OCI-LY3 (cell line): ENCODE data around the gene MGP.

Experiments
- H2AFZ ChIP-seq: fragments of 200-600, 300-600 bp; shearing (Covaris generic); 2 replicates; pipeline ENCODE4 v1.6.0; 2014; ENCODE audit warnings: antibody characterized with exemption, low read depth, low read length
- H3K27ac ChIP-seq: fragments of 200-600, 300-600 bp; sonication (generic); 2 replicates; pipeline ENCODE4 v1.5.1; 2014; ENCODE audit warnings: mild to moderate bottlenecking, low read length, moderate library complexity, mixed read lengths
- H3K27me3 ChIP-seq: fragments of 200-600, 300-600 bp; sonication (generic); 2 replicates; pipeline ENCODE4 v1.6.1; 2014; ENCODE audit warnings: low read depth, low read length, mixed read lengths
- H3K36me3 ChIP-seq: fragments of 200-600, 300-600 bp; sonication (generic); replicated peaks from 2 replicates; pipeline ENCODE3; 2014; ENCODE audit warnings: low read depth, low read length, mixed read lengths
- H3K4me1 ChIP-seq: fragments of 300-600, 200-600 bp; sonication (generic); 2 replicates; pipeline ENCODE4 v1.6.1; 2014; ENCODE audit warnings: low read length, mixed read lengths
- H3K4me2 ChIP-seq: fragments of 200-600, 300-600 bp; sonication (generic); 2 replicates; pipeline ENCODE4 v1.6.1; 2014; ENCODE audit warnings: low read length, mixed read lengths
- H3K4me3 ChIP-seq: fragments of 300-600, 200-600 bp; sonication (generic); 2 replicates; pipeline ENCODE4 v1.5.1; 2014; ENCODE audit warnings: antibody characterized with exemption, mild to moderate bottlenecking, low read length, moderate library complexity
- H3K79me2 ChIP-seq: fragments of 300-600, 200-600 bp; shearing (Covaris generic); 2 replicates; pipeline ENCODE4 v1.6.1; 2014; ENCODE audit warnings: mild to moderate bottlenecking, low read length, mixed read lengths
- H3K9ac ChIP-seq: fragments of 300-600, 200-600 bp; shearing (Covaris generic); 2 replicates; pipeline ENCODE4 v1.6.0; 2014; ENCODE audit warnings: mild to moderate bottlenecking, low read length, moderate library complexity
- H3K9me3 ChIP-seq: fragments of 200-600, 300-600 bp; shearing (Covaris generic); 2 replicates; pipeline ENCODE4 v1.6.1; 2014; ENCODE audit warnings: low read length, mixed read lengths; ENCODE audit not compliant: insufficient read depth
- H4K20me1 ChIP-seq: fragments of 200-600, 300-600 bp; sonication (generic); 2 replicates; pipeline ENCODE4 v1.6.1; 2016; ENCODE audit warnings: low read length, mixed read lengths; ENCODE audit not compliant: insufficient read depth
- EZH2phosphoT487 ChIP-seq: fragments of 200-600 bp; shearing (Covaris generic); IDR thresholded peaks from 2 replicates; pipeline ENCODE4 v1.6.1; 2018; ENCODE audit warnings: antibody characterized with exemption, mixed run types, low read depth
- TF ChIP-seq, protein P1 (sequence below): fragments of 200-600, 300-600 bp; sonication (generic); IDR thresholded peaks from 2 replicates; pipeline ENCODE4 v1.5.1; 2014; ENCODE audit warnings: antibody characterized with exemption, low read length, low read depth

The MGP gene

DNA sequence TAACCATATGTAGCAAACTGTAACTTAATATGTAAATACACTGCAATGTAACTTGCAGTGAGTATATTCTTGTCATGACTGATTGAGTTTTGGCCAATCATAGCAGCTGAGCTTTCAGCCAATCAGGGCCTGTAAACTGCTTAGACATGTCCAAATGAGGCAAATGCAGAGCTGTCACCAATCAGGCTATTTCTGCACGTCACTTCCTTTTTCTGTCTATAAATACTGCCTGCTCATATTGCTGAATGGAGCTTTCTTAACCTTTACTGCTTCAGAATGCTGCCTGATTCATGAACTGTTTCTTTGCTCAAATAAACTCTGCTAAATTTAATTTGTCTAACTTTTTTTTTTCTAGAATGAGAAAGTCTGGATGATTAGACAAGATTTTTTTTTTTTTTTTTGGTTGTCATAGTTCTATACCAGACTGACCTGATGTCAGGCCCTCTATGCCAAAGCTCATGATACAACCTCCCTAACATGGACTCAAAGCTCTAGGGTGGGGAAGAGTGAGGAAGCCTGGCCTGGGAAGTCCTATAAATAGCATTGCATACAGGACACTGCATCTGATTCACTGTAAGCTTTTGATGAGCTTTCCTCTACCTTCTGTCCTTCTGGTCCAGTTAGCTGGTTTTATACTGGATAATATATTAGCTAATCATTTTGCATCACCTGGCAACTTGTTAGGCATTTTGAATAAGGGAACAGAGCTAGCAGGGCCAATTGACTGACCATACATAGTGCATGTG lies 12.0 kb downstream of the MGP start:
- no peak overlapping the region for H2AFZ ChIP-seq

GRCh38 chr12:14871886-14872285 lies 13.8 kb downstream of the MGP start:
- Histone ChIP-seq H3K27ac (no peak overlapping the region), H3K4me2 (no peak overlapping the region), H3K4me1 (no peaks in the 10 kb centered on the region), H3K79me2 (no peaks in the 10 kb centered on the region), H3K9ac (no peak overlapping the region), H4K20me1 (no peaks in the 10 kb centered on the region), H3K27me3 (no peaks in the 10 kb centered on the region), H3K4me3 (no peak overlapping the region), H2AFZ (no peak overlapping the region), H3K9me3 (no peaks in the 10 kb centered on the region), H3K36me3 (no peaks in the 10 kb centered on the region)
- TF ChIP-seq, protein P1, sequence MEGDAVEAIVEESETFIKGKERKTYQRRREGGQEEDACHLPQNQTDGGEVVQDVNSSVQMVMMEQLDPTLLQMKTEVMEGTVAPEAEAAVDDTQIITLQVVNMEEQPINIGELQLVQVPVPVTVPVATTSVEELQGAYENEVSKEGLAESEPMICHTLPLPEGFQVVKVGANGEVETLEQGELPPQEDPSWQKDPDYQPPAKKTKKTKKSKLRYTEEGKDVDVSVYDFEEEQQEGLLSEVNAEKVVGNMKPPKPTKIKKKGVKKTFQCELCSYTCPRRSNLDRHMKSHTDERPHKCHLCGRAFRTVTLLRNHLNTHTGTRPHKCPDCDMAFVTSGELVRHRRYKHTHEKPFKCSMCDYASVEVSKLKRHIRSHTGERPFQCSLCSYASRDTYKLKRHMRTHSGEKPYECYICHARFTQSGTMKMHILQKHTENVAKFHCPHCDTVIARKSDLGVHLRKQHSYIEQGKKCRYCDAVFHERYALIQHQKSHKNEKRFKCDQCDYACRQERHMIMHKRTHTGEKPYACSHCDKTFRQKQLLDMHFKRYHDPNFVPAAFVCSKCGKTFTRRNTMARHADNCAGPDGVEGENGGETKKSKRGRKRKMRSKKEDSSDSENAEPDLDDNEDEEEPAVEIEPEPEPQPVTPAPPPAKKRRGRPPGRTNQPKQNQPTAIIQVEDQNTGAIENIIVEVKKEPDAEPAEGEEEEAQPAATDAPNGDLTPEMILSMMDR = no peak
- no peak for TF ChIP-seq EZH2phosphoT487

More for the DNA sequence above, 12.0 kb downstream of the MGP start:
- Histone ChIP-seq H3K4me1 (no peaks in the 10 kb centered on the region), H3K9ac (no peak overlapping the region), H3K9me3 (no peaks in the 10 kb centered on the region), H3K27ac (no peak overlapping the region), H3K4me2 (no peak overlapping the region), H4K20me1 (no peaks in the 10 kb centered on the region), H3K36me3 (no peaks in the 10 kb centered on the region), H3K27me3 (no peaks in the 10 kb centered on the region), H3K79me2 (no peaks in the 10 kb centered on the region), H3K4me3 (no peak overlapping the region)
- TF ChIP-seq, protein P1 = no peak
- no peak for TF ChIP-seq EZH2phosphoT487

GRCh38 chr12:14871247-14871646 lies 14.4 kb downstream of the MGP start:
- Histone ChIP-seq H4K20me1 (no peaks in the 10 kb centered on the region), H3K4me3 (no peak overlapping the region)
- no peak for TF ChIP-seq EZH2phosphoT487
- TF ChIP-seq, protein P1 = no peak

DNA sequence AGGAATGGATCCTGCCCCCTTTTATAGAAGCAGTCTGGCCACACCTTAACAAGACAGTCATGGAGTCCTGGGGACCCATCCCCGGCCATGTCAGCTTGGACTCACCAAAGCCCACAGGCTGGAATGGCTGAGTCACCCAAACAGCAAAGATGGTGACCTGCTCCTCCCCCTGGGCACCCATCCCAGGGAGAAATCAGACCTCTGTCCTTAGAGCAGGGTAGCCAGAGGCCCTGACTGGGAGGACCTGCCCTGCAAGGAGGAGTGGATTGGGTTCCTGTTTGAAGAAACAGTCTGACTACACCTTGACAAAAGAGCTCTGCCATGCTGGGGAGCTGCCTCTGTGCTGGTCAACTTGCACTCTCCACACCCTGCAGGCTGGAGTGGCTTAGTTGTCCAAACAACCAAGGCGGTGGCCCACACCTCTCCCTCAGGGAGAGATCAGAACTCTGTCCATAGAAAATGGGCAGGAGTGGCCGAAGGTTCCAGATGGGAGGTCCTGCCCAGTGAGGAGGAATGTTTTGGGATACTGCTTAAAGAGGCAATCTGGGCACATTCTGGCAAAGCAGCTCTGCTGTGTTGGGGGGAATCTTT lies 16.6 kb downstream of the MGP start:
- TF ChIP-seq, protein P1 = no peak
- TF ChIP-seq EZH2phosphoT487 = no peak
- H3K4me3 ChIP-seq = no peak overlapping the region
- H3K79me2 ChIP-seq = no peaks in the 10 kb centered on the region
- H3K9ac ChIP-seq = no peak overlapping the region
- no peaks in the 10 kb centered on the region for H4K20me1 ChIP-seq
- no peaks in the 10 kb centered on the region for H3K36me3 ChIP-seq
- no peak overlapping the region for H3K27ac ChIP-seq
- no peak overlapping the region for H3K4me2 ChIP-seq
- no peaks in the 10 kb centered on the region for H3K27me3 ChIP-seq
- H3K4me1 ChIP-seq = no peaks in the 10 kb centered on the region
- no peak overlapping the region for H2AFZ ChIP-seq
- no peaks in the 10 kb centered on the region for H3K9me3 ChIP-seq

More at GRCh38 chr12:14871247-14871646, 14.4 kb downstream of the MGP start:
- Histone ChIP-seq H3K27ac (no peak overlapping the region), H3K9me3 (no peaks in the 10 kb centered on the region), H3K36me3 (no peaks in the 10 kb centered on the region), H3K27me3 (no peaks in the 10 kb centered on the region), H3K4me2 (no peak overlapping the region), H3K4me1 (no peaks in the 10 kb centered on the region), H2AFZ (no peak overlapping the region), H3K9ac (no peak overlapping the region), H3K79me2 (no peaks in the 10 kb centered on the region)
